ENCODE data around the gene LAD1. TPM values are rescaled to one million over a fixed set of nuclear protein-coding genes. Genes with fewer than 3 reads are reported as not detected.
A peak's percentile ranks its signal among the peaks of the same experiment; 100 is the strongest.

LAD1 gene
- total RNA-seq, 1 donor from 2014 or later = 72.5 TPM

DNA sequence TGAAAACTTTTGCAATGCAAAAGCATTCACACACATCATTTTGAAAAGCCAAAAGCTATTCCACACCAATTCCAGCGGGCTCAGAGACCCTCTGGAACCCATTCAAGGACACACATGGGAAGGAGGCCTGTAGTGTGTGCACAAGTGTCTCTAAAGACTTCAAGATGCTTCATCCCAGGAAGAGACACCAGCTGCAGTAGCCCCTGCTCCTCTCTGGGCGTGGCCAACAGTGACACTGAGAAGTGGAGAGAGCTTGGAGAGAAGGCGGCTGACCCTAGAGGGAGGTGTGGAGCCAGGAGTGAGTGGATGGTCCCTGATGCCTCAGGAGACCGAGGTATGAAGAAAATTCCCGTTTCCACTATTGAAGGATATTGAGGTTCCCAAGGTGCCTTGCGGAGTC, 37.3 kb upstream of the LAD1 start:
- no peak overlapping the region for H3K4me3 ChIP-seq (ENCODE audit: low read depth, low read length)
- TF ChIP-seq, protein P1, sequence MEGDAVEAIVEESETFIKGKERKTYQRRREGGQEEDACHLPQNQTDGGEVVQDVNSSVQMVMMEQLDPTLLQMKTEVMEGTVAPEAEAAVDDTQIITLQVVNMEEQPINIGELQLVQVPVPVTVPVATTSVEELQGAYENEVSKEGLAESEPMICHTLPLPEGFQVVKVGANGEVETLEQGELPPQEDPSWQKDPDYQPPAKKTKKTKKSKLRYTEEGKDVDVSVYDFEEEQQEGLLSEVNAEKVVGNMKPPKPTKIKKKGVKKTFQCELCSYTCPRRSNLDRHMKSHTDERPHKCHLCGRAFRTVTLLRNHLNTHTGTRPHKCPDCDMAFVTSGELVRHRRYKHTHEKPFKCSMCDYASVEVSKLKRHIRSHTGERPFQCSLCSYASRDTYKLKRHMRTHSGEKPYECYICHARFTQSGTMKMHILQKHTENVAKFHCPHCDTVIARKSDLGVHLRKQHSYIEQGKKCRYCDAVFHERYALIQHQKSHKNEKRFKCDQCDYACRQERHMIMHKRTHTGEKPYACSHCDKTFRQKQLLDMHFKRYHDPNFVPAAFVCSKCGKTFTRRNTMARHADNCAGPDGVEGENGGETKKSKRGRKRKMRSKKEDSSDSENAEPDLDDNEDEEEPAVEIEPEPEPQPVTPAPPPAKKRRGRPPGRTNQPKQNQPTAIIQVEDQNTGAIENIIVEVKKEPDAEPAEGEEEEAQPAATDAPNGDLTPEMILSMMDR (conservative IDR thresholded peaks at IDR 0.05; ENCODE audit: low read depth, low read length) = peak; percentile 26
- no peak for DNase-seq (ENCODE audit: low read depth)

GRCh38 chr1:201434266-201434665, 35.1 kb upstream of the LAD1 start:
- TF ChIP-seq, protein P1 (conservative IDR thresholded peaks at IDR 0.05; ENCODE audit: low read depth, low read length) = no peak
- no peak overlapping the region for H3K4me3 ChIP-seq (ENCODE audit: low read depth, low read length)
- no peak for DNase-seq (ENCODE audit: low read depth)

DNA sequence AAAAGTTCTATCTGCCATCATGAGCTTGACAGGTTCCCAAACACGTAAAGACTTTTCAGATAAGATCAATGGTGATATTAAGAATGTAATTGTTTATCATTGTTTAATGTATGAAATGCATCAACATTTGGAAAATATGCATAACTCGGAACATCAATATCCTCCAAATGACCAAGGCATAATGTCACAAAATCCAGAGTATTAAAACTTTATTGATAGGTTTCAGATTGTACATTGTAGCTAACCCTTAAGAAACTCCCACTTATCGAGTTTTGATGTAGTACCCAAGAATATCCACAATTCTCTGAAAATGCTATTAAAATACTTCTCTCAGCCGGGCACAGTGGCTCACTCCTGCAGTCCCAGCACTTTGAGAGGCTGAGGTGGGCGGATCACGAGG, 34.5 kb upstream of the LAD1 start:
- TF ChIP-seq, protein P1 (conservative IDR thresholded peaks at IDR 0.05; ENCODE audit: low read depth, low read length) = no peak
- no peak overlapping the region for H3K4me3 ChIP-seq (ENCODE audit: low read depth, low read length)
- DNase-seq (ENCODE audit: low read depth) = no peak

DNA sequence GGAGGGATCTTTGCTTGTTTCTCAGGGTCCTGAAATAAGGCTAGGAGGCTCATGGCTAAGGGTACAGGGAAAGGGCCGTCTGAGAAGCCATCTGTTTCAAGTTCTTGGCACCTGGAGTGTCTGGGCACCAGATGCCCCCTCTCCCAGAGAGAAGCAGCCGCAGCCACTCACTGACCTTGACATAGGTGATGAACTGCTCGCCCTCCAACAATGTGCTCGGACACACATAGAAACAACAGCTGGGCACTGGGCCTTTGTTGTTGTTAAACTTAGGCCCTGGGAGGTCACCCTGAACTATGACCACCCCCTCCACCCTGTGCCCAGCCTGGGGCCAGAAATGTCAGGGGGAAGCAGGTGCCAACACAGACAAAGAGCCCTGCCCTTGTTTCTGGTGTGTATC, 31.7 kb upstream of the LAD1 start:
- H3K4me3 ChIP-seq (ENCODE audit: low read depth, low read length) = no peak overlapping the region
- TF ChIP-seq, protein P1 (conservative IDR thresholded peaks at IDR 0.05; ENCODE audit: low read depth, low read length) = no peak
- DNase-seq (ENCODE audit: low read depth) = no peak

- TF ChIP-seq, protein P1 (conservative IDR thresholded peaks at IDR 0.05; ENCODE audit: low read depth, low read length) = no peak
- DNase-seq (ENCODE audit: low read depth) = no peak
Observed at GRCh38 chr1:201429736-201430501, 30.8 kb upstream of the LAD1 start.

DNA sequence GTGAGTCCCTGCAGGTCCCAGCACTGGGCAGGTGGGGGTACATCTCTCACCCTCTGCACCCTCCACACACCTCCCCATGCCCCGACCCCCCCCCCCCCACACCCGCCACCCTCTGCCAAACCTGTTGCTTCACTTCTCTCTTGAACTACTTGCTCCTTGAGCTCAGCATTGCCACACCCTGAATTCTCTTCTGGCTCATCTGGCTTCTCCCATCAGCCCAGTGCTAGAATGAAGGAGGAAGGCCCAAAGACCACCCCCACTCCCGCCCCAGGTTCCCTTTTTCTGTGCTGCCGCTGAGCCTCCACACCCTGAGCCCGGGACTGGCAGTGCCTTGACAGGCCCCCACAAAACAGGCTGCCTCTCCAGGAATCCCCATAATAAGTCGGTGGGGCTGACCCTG, 28.8 kb upstream of the LAD1 start:
- no peak for DNase-seq (ENCODE audit: low read depth)
- TF ChIP-seq, protein P1 (conservative IDR thresholded peaks at IDR 0.05; ENCODE audit: low read depth, low read length) = no peak
- H3K4me3 ChIP-seq (ENCODE audit: low read depth, low read length) = no peak overlapping the region

More at GRCh38 chr1:201429736-201430501, 30.8 kb upstream of the LAD1 start:
- H3K4me3 ChIP-seq (ENCODE audit: low read depth, low read length) = no peak overlapping the region

Measured in epithelial cell of proximal tubule (primary cell).